Measurements from ENCODE around the gene OR52I2.
A peak's percentile ranks its signal among the peaks of the same experiment; 100 is the strongest.

Gene OR52I2

GRCh38 chr11:4606231-4607015 is 24.9 kb downstream of the OR52I2 start:
- TF ChIP-seq, protein P1, sequence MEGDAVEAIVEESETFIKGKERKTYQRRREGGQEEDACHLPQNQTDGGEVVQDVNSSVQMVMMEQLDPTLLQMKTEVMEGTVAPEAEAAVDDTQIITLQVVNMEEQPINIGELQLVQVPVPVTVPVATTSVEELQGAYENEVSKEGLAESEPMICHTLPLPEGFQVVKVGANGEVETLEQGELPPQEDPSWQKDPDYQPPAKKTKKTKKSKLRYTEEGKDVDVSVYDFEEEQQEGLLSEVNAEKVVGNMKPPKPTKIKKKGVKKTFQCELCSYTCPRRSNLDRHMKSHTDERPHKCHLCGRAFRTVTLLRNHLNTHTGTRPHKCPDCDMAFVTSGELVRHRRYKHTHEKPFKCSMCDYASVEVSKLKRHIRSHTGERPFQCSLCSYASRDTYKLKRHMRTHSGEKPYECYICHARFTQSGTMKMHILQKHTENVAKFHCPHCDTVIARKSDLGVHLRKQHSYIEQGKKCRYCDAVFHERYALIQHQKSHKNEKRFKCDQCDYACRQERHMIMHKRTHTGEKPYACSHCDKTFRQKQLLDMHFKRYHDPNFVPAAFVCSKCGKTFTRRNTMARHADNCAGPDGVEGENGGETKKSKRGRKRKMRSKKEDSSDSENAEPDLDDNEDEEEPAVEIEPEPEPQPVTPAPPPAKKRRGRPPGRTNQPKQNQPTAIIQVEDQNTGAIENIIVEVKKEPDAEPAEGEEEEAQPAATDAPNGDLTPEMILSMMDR (IDR thresholded peaks at IDR 0.05; ENCODE audit: insufficient read depth, low read depth, low read length, missing control alignments) = no peak
- DNase-seq (ENCODE audit: low read depth) = no peak
- H3K4me3 ChIP-seq (ENCODE audit: low read depth, low read length) = no peak overlapping the region; the same call in 1 of the 2 replicates

DNA sequence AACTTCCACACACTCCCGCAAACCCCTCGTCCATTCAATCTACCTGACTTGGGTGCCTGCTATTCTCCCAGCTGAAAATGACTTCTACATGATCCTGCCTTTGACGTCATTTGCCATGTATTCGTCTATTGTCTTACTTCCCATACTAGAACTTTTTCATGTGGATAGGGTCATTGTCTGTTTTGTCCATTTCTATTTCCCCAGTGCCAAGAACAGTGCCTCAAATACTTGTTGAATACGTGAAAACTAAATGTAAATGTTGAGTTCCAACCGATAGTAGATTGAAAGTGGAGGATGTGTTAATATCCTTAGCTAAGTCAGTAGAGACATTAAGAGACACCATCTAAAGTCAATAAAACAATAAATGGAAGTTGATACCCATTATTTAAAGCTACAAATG is 25.6 kb downstream of the OR52I2 start:
- peak overlapping the region; percentile 74 for H3K4me3 ChIP-seq (ENCODE audit: low read depth, low read length)
- no peak for DNase-seq (ENCODE audit: low read depth)
- TF ChIP-seq, protein P1 (IDR thresholded peaks at IDR 0.05; ENCODE audit: insufficient read depth, low read depth, low read length, missing control alignments) = no peak

DNA sequence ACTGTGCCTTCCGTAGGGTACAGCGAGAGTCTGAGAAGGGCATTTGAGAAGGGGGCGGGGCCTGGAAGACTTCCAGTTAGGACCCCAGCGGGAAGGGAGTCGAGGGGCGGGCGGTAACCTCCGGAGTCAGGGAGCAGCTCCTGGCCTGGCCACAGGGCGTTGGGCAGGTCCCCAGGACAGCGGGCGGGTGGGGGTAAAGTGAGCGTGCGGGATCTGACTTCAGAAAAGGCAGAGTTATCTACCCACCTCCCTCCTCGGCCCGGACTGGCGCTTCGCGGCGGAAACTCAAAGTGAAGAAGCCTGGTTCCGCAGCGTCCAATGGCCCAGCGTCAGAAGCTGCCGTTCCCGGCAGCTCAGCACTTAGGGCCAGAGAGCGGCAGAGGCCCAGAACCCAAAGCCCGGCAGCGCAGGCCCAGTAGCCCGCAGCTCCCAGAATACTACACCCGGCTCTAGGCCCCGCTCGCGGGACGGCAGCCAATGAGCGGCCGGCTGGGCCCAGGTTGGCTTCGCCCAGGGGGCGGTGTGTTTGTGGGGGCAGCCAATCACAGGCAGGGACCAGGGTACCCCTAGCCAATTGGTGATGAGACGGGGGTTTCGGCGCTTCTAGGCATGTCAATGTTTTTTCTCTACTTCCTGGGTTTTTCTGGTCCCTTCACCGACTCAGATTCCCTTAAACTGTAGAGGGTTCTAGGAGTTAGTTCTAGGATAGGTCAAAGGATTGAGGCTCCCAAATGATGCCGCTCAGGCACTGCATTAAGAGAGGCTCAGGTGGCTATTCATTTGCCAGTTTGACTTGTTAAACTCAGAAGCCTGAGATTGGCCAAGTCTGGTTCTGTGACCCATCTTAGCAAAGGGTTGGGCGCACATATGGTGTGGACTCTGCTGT is 26.5 kb downstream of the OR52I2 start, which contains the start of gene TRIM68:
TSS of gene TRIM68 (minus strand) at position 451 of the 886 bp plus-strand sequence. CDS start 2,727 bp downstream, outside the sequence.
- TF ChIP-seq, protein P1 (IDR thresholded peaks at IDR 0.05; ENCODE audit: insufficient read depth, low read depth, low read length, missing control alignments) = no peak
- peak within 1 kb of the TSS; percentile 74 for H3K4me3 ChIP-seq (ENCODE audit: low read depth, low read length)
- DNase-seq (ENCODE audit: low read depth) = peak; percentile 97

GRCh38 chr11:4610258-4610935 is 28.9 kb downstream of the OR52I2 start:
- DNase-seq (ENCODE audit: low read depth) = peak; percentile 57
- TF ChIP-seq, protein P1 (IDR thresholded peaks at IDR 0.05; ENCODE audit: insufficient read depth, low read depth, low read length, missing control alignments) = no peak
- no peak overlapping the region; the same call in 1 of the 2 replicates for H3K4me3 ChIP-seq (ENCODE audit: low read depth, low read length)

GRCh38 chr11:4611986-4612385 is 30.4 kb downstream of the OR52I2 start:
- H3K4me3 ChIP-seq (ENCODE audit: low read depth, low read length) = no peak overlapping the region
- TF ChIP-seq, protein P1 (IDR thresholded peaks at IDR 0.05; ENCODE audit: insufficient read depth, low read depth, low read length, missing control alignments) = no peak
- DNase-seq (ENCODE audit: low read depth) = no peak

- no peak for DNase-seq (ENCODE audit: low read depth)
- no peak overlapping the region for H3K4me3 ChIP-seq (ENCODE audit: low read depth, low read length)
- TF ChIP-seq, protein P1 (IDR thresholded peaks at IDR 0.05; ENCODE audit: insufficient read depth, low read depth, low read length, missing control alignments) = no peak
These were observed 34.4 kb downstream of the OR52I2 start for GRCh38 chr11:4615856-4616444.

Measured in GM12865 (cell line).